Suppressor macrophage treated with lipopolysaccharide for 1 hour (primary cell): Measurements from ENCODE around the gene UTY.
A peak's percentile ranks its signal among the peaks of the same experiment; 100 is the strongest.
"Not testable (repeated sequence)": the region's sequence is repeated elsewhere in the genome, so short reads cannot be mapped to it uniquely, and the experiment has no call there.

ENCODE experiments used
- DNase-seq, 3 donors: peaks; one replicate each; pipeline ENCODE4 v3.0.0-alpha.2; 2020 to 2022

UTY gene

DNA sequence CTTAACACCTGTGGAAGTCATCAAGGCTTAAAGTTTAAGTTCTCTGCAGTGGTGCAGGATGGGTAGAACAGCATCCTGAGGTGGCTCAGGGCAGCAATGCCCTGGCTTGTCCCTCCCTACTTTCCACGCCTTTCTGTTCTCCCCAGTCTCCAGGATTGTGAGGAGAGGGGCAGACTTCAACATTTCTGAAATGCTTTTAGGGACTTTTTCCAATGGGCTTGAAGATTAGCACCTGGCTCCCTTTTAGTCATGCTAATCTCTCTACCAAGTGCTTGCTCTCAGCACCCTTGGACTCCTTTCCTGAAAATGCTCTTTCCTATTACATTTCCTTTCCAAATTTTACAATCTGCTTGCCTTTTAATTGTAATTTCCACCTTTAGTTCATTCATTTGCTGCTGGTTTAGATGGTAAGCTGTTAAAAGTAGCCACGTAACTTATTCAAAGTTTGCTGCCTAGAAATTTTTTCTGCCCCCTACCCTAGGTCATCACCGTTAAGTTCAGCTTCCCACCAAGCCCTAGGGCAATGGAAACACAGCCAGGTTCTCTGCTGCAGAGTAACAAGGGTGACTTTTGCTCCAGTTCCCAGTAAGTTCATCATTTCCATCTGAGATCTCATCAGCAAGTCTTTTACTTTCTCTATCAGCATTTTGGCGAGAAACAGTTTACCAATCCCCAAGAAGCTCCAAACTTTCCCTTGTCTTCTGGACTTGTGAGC, 183.5 kb downstream of the UTY start:
- DNase-seq: no peak

DNA sequence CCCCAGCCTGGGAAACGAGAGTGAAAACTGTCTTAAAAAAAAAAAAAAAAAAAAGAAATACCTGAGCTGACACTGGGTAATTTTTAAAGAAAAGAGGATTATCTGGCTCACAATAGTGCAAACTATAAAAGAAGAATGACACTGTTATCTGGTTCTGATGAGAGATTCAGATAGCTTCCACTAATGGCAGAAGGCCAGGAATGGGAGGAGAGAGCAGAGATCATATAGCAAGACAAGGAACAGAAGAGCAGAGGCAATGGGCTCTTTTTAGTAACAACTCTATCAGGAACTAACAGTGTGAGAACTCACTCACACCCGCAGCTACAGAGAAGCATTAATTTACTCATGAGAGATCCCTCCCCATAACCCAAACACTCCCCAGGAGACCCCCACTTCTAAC, 184.8 kb downstream of the UTY start:
- no peak for DNase-seq

DNA sequence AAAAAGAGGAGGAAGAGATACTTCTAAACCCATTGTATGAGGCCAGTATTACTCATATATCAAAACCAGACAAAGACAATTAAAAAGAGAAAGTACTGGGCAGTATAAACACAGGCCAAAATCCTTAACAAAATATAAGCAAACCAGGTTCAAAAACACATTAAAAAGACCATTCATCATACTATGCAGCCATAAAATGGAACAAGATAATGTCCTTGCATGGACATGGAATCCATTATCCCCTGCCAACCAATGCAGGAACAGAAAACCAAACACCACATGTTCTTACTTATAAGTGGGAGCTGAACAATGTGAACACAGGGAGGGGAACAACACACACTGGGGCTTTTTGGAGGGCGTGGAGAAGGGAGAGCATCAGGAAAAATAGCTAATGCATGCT, 188.6 kb downstream of the UTY start:
- no peak for DNase-seq

DNA sequence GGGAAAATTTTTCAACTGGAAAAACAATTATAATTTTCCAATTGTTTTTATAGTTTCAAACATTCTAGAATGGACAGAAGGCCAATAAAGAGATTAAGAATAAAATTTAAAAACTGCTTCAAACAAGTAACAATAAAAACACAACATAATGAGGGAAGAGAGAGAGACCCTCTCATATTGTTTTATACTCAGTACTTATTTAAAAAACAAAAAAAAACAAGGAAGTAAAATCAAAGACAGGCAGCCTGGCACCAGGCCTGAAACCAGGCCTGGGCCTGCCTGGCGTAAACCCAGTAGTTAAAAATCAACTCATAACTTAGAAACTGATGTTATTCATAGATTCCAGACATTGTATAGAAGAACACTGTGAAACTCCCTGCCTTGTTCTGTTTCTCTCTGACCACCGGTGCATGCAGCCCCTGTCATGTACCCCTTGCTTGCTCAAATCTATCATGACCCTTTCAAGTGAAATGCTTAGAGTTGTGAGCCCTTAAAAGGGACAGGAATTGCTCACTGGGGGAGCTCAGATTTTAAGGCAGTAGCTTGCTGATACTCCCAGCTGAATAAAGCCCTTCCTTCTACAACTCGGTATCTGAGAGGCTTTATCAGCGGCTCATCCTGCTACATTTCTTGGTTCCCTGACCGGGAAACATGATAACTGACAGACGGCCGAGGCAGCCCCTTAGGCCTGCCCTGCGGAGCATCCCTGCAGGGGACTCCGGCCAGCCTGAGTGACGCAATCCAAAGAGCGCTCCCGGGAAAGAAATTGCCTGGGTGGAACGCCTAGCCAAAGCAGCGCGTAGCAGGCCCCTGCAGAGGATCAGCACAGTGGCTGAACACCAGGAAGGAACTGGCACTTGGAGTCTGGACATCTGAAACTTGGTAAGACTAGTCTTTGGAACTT, 197.4 kb downstream of the UTY start:
- DNase-seq: not testable (repeated sequence)

DNA sequence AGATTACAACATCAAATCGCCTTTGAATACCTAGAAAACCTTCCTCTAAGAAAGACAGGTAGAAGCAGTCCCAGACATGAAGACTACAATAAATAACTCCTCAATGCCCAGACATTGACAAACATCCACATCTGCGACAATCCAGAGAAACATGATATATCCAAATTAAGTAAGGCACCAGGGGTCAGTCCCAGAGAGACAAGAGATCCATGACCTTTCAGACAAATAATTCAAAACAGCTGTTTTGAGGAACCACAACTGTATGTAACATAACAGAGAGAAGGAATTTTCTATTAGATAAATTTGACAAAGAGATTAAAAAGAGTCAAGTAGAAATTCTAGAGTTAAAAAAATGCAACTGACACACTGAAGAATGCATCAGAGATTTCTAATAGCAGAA, 200.3 kb downstream of the UTY start:
- no peak for DNase-seq

DNA sequence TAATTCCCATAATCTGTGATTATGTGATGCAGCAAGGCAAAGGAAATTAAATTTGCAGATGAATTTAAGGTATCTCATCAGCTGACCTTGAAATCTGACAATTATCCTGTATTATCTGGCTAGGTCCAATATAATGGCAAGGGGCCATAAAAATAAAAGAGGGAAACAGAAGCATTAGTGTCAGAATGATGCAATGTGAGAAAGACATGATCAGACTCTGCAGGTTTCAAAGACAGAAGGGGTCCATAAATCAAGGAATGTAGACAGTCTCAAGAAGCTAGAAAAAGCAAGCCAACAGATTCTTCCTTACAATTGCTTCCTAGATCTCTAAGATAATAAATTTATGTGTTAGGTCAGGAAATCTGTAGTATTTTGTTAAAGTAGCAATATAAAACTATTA, 208.1 kb downstream of the UTY start:
- DNase-seq: no peak

DNA sequence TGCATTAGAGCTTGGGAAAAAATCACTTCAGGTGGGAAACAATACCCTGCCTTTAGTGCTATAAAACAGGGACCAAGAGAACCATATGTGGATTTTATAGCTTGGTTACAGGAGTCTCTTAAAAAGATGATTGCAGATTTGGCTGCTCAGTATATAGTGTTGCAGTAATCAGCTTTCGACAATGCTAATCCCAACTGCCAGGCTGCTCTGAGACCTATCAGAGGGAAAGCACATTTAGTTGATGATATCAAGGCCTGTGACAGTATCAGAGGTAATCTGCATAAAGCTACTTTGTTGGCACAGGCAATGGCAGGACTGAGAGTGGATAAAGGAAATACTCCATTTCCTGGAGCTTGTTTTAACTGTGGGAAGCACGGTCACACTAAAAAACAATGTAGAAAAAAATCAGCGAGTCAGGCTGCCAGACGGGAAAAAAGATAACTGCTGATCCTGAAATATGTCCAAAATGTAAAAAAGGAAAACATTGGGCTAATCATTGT, 225.8 kb downstream of the UTY start:
- not testable (repeated sequence) for DNase-seq

DNA sequence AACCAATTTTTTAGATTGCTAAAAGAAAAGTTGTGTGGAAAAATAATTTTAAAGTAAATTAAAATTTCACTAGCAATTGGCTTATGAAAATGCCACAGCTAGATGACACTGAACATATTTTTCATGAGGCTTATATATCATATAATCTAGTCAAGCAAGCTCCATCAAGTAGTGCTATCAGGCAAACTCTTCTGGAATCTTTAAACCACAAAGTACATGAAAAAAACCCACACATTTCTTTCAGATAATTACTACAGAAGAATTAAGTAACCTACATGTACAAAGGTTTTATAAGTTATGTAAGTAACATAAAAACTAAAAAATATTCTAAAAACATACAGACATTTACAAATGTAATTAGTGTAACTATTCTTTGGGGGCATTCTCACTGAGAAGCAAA, 229.4 kb downstream of the UTY start:
- DNase-seq: no peak

DNA sequence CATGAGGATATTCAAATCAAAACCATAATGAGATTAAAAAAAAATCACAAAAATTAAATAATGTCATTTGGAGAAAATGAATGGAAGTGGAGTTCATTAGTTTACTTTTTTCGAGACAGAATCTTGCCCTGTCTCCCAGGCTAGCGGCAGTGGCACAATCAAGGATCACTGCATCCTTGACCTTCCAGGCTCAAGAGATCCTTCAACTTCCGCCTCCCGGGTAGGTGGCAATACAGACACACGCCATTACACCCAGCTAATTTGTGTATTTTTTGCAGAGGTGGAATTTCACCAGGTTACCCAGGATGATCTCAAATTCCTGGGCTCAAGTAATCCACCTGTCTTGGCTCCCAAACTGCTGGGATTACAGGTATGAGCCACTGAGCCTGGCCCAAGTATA, 236.1 kb downstream of the UTY start:
- DNase-seq: no peak

DNA sequence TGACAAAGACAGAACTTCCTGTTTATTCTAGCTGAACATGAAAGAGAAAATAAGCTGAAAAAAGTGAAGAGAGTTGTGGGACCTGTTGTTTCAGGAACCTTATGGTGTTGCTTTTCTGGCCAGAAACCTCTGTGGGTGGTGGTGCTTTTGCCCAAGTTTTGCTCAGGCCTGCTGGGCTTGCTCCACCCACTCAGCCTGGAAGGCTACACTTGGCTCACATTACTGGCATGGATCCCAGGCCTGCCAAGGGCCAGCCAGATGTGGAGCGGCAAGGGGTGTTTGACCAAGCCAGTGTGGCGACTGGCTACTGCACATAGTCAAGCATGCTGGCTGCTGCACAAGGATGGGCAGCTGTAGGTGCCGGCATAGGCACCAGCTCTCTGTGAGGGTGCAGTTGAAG, 245.9 kb downstream of the UTY start:
- peak; percentile 37 to 59 (median 50) for DNase-seq

DNA sequence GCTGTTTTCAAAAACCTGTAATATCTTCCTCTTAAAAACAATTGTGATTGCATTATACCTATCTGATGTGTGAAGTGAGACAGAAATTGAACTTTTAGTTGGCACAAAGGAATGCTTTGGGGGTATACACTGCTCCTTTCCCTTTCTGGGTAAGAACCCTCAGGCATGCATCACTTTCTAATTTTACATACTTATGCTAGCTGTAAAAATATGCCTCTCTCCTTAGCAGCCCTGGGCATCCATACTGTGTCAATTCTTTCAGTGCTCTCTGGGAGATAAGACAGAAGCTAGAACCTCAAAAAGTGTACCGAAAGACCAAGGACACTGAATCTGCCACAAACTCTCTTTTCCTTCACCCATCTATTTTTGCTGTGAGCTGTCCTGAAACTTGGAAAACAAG, 246.7 kb downstream of the UTY start:
- DNase-seq: no peak

DNA sequence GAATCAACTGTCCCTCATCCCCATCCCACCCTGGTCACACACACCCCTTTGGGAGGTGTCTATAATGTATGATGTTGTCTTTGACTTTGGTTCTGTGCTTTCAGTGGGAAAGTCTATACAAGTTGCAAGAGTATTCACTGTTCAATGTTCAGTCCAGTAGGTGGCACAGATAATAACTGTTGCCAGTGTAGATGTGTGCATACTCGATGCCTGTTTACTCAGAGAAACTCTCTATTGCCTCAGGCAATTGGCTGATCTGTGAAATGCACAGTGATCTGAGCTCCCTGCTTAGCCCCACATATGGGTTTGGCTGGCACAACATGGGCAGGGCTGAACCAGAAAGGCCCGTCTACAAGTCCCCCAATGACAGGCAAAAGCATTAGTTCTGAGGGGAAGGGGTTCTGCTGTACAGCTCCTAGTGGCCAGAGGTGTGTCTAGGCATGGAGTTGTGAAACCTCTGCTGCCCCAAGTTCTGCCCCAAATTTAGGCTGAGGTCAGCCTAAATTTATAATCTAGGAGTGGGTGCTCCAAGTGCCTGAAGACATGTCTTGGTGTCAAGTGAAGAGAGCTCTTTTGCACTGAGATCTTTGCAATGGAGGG, 252.4 kb downstream of the UTY start:
- DNase-seq: no peak

DNA sequence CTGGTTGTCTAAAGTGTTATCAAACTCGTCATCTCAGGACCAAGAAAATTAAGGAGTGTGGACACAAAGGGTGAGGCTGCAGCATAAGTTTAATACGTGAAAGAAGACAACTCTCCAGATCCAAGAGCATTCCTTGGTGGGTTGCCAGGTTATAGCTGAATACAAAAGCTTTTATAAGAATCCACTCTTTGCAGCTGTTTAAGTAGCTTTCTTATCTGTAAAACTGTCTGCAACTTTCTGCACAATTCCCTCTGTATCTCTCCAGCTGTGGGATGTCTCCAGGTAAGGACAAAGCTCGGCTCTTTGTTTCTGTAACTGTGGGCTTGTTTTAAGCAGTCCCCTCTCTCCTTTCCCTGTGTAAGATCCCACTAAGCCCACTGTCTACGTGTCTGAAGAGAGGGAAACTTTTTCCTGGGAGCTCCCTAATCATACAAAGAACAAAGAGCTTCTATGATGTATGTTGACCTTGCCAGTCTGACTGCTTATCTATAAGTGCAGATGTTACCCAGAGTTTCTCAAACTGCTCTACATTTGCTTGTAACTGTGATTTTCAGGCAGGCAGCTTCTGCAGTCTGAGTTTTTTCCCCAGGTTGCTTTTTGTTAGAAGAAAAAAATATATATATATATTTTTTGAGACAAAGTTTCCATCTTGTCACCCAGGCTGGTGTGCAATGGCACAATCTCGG, 268.7 kb downstream of the UTY start:
- no peak for DNase-seq

DNA sequence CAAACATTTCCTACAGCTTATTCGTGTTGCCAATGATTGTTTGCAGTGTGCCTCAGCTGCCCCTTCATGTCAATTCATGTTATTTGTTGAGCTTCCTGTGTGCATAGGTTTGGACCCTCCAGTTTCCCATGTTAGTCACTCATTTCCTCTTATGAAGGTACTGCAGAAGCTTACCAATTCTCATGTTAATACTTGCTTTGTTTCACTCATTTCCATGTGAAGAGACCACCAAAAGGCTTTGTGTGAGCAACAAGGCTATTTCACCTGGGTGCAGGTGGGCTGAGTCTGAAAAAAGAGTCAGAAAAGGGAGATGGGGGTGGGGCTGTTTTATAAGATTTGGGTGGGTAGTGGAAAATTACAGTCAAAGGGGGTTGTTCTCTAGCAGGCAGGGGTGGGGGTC, 274.6 kb downstream of the UTY start:
- no peak for DNase-seq
